Endothelial cell (in vitro differentiated cells): ENCODE results near the gene GPC3. TPM values are rescaled to one million over a fixed set of nuclear protein-coding genes. Genes with fewer than 3 reads are reported as not detected.

Experiments used
- DNase-seq: peaks from one replicate; pipeline ENCODE4 v3.0.0; 2021; ENCODE audit warnings: low spot score
- H3K27ac Mint-ChIP-seq: one replicate; pipeline ENCODE4 v1.8.0; 2021; ENCODE audit warnings: mixed read lengths, inconsistent platforms; ENCODE audit not compliant: unreplicated experiment
- H3K27me3 Mint-ChIP-seq: one replicate; pipeline ENCODE4 v1.8.0; 2021; ENCODE audit warnings: mild to moderate bottlenecking, moderate library complexity, mixed read lengths, inconsistent platforms; ENCODE audit not compliant: unreplicated experiment
- H3K36me3 Mint-ChIP-seq: one replicate; pipeline ENCODE4 v1.8.0; 2021; ENCODE audit warnings: mild to moderate bottlenecking, low read depth, mixed read lengths, inconsistent platforms; ENCODE audit not compliant: unreplicated experiment
- H3K4me1 Mint-ChIP-seq: one replicate; pipeline ENCODE4 v1.8.0; 2021; ENCODE audit warnings: mild to moderate bottlenecking, mixed read lengths, inconsistent platforms; ENCODE audit not compliant: unreplicated experiment
- H3K4me3 Mint-ChIP-seq: one replicate; pipeline ENCODE4 v1.8.0; 2021; ENCODE audit warnings: mild to moderate bottlenecking, mixed read lengths, inconsistent platforms; ENCODE audit not compliant: unreplicated experiment
- H3K9me3 Mint-ChIP-seq: one replicate; pipeline ENCODE4 v1.8.0; 2021; ENCODE audit warnings: mixed read lengths, inconsistent platforms; ENCODE audit not compliant: unreplicated experiment
- CTCF ChIP-seq: fragments of 200-600 bp; sonication (generic); IDR thresholded peaks from one replicate; pipeline ENCODE4 v1.5.0; 2021; ENCODE audit warnings: antibody characterized with exemption; ENCODE audit not compliant: unreplicated experiment
- total RNA-seq: library from RNA; stranded (reverse); fragmentation: NEBNext Ultra II Directional; extraction: Animal tissue kit (Norgen Biotek cat#: 25700); gene quantifications from one replicate; pipeline ENCODE4 v1.2.1, GENCODE V29; 2021; ENCODE audit not compliant: unreplicated experiment

Gene GPC3
- total RNA-seq, 1 donor from 2014 or later, result 4.7 TPM

DNA sequence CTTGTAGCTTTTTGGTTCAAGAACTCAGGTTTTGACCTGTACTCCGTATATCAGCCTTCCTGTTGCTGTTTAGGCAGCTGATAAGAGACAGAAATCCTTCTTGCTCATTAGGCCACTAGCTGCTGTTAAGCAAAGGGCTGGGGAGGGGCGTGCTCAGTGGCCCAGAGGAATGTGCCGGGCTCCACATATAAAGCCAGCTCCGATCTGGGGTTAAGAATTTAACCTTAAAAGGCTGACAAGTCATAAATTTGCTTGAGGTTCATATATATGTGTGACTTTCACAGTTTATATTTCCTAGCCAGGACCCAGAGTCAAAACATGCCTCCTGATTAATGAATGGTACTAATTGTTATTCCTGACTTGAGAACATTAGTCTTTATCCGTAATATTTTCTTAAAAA is 15.3 kb downstream of the GPC3 start:
- no peak for TF ChIP-seq CTCF
- Mint-ChIP-seq H3K27me3 (no peaks in the 10 kb centered on the region), H3K27ac (no peak overlapping the region), H3K9me3 (no peaks in the 10 kb centered on the region), H3K4me3 (no peak overlapping the region), H3K4me1 (no peaks in the 10 kb centered on the region), H3K36me3 (no peaks in the 10 kb centered on the region)
- no peak for DNase-seq

DNA sequence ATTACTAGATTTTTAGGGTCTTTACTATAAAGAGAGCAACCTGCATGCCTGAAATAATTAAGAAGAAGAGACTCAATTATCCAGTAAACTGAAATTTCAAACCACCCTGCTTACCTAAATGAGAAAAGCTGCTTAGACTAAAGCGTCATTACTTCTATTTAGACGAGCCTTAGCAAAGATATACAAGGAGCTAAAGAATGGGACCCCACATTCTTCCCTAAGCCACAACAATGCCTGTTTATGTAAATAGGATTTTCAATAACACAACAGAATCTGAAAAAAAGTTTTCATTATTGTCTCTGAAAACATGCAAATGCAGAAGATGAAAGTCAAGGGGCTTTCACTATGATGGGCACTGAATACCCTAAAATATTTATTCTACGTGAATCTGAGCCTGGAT is 16.2 kb downstream of the GPC3 start:
- no peak overlapping the region for H3K4me3 Mint-ChIP-seq
- no peaks in the 10 kb centered on the region for H3K36me3 Mint-ChIP-seq
- no peaks in the 10 kb centered on the region for H3K4me1 Mint-ChIP-seq
- H3K27me3 Mint-ChIP-seq, result no peaks in the 10 kb centered on the region
- DNase-seq, result no peak
- no peak overlapping the region for H3K27ac Mint-ChIP-seq
- TF ChIP-seq CTCF, result no peak
- no peaks in the 10 kb centered on the region for H3K9me3 Mint-ChIP-seq

DNA sequence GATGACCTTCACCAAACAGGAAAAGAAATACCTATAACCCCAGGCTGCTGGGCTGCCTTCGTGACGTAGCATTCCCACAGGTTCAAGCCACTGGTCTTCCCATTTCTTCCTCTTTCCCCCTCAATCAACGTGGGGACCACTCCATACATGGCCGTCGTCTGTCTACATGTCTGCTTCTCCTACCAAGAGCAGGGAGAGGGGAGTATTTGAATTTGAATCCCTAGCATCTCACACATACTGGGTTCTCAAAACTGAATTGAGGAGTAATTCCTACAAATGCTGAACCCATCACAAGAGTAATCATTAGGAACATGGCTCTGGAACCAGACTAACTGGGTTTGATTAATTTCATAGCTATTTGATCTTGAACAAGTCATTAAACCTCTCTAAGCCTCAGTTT is 17.3 kb downstream of the GPC3 start:
- DNase-seq, result no peak
- H3K36me3 Mint-ChIP-seq, result no peaks in the 10 kb centered on the region
- no peak overlapping the region for H3K4me3 Mint-ChIP-seq
- no peak for TF ChIP-seq CTCF
- no peaks in the 10 kb centered on the region for H3K4me1 Mint-ChIP-seq
- no peak overlapping the region for H3K27ac Mint-ChIP-seq
- H3K27me3 Mint-ChIP-seq, result no peaks in the 10 kb centered on the region
- no peaks in the 10 kb centered on the region for H3K9me3 Mint-ChIP-seq

- no peak for TF ChIP-seq CTCF
- Mint-ChIP-seq H3K27me3 (peaks cover 2% of the 10 kb centered on the region), H3K36me3 (no peaks in the 10 kb centered on the region), H3K9me3 (no peaks in the 10 kb centered on the region), H3K4me1 (no peaks in the 10 kb centered on the region), H3K27ac (no peak overlapping the region), H3K4me3 (no peak overlapping the region)
- DNase-seq, result no peak
Observed at GRCh38 chrX:133966199-133966598, 19.2 kb downstream of the GPC3 start.

DNA sequence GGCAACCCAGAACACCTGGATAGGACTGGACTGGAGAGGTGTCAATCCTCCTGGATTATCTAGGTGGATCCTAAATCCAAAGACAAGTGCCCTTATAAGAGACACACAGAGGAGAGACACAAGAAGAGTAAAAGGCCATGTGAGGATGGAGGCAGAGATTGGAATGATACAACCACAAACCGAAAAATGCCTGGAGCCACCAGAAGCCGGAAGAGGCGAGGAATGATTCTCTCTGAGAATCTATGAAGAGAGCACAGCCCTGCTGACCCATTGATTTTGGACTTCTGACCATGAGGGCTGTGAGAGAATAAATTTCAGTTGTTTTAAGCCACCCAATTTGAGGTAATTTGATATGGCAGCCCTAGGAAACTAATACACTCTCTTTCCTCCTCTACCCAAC is 20.1 kb downstream of the GPC3 start:
- no peak for TF ChIP-seq CTCF
- Mint-ChIP-seq H3K9me3 (no peaks in the 10 kb centered on the region), H3K4me3 (no peak overlapping the region), H3K27me3 (peaks cover 2% of the 10 kb centered on the region), H3K36me3 (no peaks in the 10 kb centered on the region), H3K27ac (no peak overlapping the region), H3K4me1 (no peaks in the 10 kb centered on the region)
- no peak for DNase-seq
